Skeletal muscle tissue (tissue), 4 donors: Measurements from ENCODE around the gene TRIM44. TPM values are rescaled to one million over a fixed set of nuclear protein-coding genes. Genes with fewer than 3 reads are reported as not detected.
"Not testable (repeated sequence)": the region's sequence is repeated elsewhere in the genome, so short reads cannot be mapped to it uniquely, and the experiment has no call there.

Experiments used
- H3K27ac ChIP-seq: one replicate; pipeline ENCODE4 v1.7.0; 2013; ENCODE audit warnings: mild to moderate bottlenecking, low read depth, low read length, inconsistent platforms
- H3K27me3 ChIP-seq, 3 donors: one replicate each; pipeline ENCODE4 v1.7.0; 2013; ENCODE audit warnings: low read length in 3 of 3; ENCODE audit not compliant: control insufficient read depth in 3 of 3, insufficient read depth in 3 of 3
- H3K36me3 ChIP-seq, 3 donors: one replicate each; pipeline ENCODE4 v1.7.0; 2013; ENCODE audit warnings: low read length in 3 of 3; ENCODE audit not compliant: control insufficient read depth in 3 of 3, insufficient read depth in 3 of 3
- H3K4me1 ChIP-seq, 3 donors: one replicate each; pipeline ENCODE4 v1.7.0; 2013; ENCODE audit warnings: low read length in 3 of 3, mild to moderate bottlenecking in 3 of 3; ENCODE audit not compliant: control insufficient read depth in 3 of 3, insufficient read depth in 3 of 3
- H3K4me3 ChIP-seq, 3 donors: one replicate each; pipeline ENCODE4 v1.7.0; 2013; ENCODE audit warnings: low read length in 3 of 3
- H3K9ac ChIP-seq, 3 donors: one replicate each; pipeline ENCODE4 v1.7.0; 2013; ENCODE audit warnings: low read length in 3 of 3, mild to moderate bottlenecking in 3 of 3, moderate library complexity in 2 of 3, low read depth in 1 of 3
- H3K9me3 ChIP-seq, 3 donors: one replicate each; pipeline ENCODE4 v1.7.0; 2013; ENCODE audit warnings: low read length in 3 of 3; ENCODE audit not compliant: control insufficient read depth in 3 of 3
- total RNA-seq: library from RNA; depleted of rRNA; stranded (reverse); fragments of >200 nt; gene quantifications from one replicate; pipeline ENCODE4 v1.2.3, GENCODE V29; 2014
- donor health status: Osteomylitis.

TRIM44 gene
- total RNA-seq, 1 donor from 2014 or later: 11.5 TPM

DNA sequence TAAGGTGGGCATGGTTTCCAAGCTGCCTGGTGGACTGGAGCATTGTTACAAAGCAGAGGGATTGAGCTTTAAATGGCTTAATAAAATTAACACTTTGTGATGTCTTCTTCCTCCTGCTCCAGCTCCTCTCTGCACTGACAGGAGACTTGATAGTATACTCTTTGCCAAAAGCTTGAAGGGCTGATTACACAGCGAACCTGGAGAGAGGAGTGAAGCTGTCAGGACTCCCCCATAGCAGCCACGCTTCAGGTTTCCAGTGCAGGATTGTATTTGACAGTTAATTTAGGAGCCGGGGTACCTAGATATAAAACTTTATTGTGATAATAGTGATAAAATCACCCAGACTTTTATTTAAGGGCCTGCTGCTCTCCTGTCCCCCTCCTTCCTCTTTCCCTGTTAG is 50.0 kb downstream of the TRIM44 start:
- Histone ChIP-seq H3K27ac (no peak overlapping the region), H3K9ac (no peak overlapping the region), H3K4me1 (peaks cover 0 to 3% (median 0%) of the 10 kb centered on the region in 3 donors), H3K9me3 (no peaks in the 10 kb centered on the region), H3K36me3 (no peaks in the 10 kb centered on the region), H3K4me3 (no peak overlapping the region), H3K27me3 (no peaks in the 10 kb centered on the region)

GRCh38 chr11:35714882-35715627 is 52.5 kb downstream of the TRIM44 start:
- Histone ChIP-seq H3K27ac (no peak overlapping the region), H3K4me3 (no peak overlapping the region), H3K9me3 (no peaks in the 10 kb centered on the region), H3K36me3 (no peaks in the 10 kb centered on the region), H3K9ac (no peak overlapping the region), H3K4me1 (peaks cover 0 to 3% (median 0%) of the 10 kb centered on the region in 3 donors), H3K27me3 (no peaks in the 10 kb centered on the region)

GRCh38 chr11:35715677-35716076 is 53.1 kb downstream of the TRIM44 start:
- H3K27me3 ChIP-seq, H3K9ac ChIP-seq, H3K4me1 ChIP-seq, H3K36me3 ChIP-seq, H3K27ac ChIP-seq, H3K4me3 ChIP-seq, H3K9me3 ChIP-seq: not testable (repeated sequence)

DNA sequence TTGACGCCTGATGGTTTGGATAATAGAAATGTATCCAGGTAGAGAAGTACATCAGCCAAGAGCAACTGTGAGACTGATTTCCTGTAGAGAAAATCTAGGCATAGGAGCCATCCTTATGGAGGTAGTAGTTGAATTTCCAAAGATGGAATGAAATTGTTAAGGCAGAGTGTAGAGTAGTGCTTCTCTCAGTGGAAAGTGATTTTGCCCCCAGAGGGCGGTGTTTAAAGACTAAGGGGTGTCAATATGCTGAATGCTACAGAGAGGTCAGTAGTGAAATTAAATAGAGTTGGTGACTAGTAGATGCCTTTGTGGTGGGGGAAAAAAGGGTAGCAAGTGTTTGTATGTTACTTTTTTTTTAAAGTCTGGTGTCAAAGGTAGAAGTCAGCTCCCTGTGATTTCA is 54.5 kb downstream of the TRIM44 start:
- no peaks in the 10 kb centered on the region for H3K9me3 ChIP-seq
- H3K9ac ChIP-seq: no peak overlapping the region

DNA sequence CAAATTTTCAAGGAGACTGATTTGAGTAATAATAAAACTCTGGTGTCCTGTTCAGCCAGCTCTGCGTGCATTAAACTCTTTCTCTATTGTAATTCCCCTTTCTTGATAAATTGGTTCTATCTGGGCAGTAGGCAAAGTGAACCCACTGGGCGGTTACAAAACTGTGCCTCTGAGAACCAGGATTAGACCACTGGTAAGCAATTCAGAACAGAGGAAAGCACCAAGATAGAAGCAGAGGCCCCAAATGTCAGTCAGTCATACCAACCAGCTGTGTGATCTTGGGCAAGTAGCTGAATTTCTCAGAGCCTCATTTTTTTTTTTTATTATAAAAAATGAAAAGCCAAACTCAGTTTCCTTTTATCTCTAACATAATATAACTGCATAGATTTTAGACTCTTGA is 54.9 kb downstream of the TRIM44 start:
- H3K27ac ChIP-seq: no peak overlapping the region
- peaks cover 0 to 3% (median 0%) of the 10 kb centered on the region in 3 donors for H3K4me1 ChIP-seq
- no peak overlapping the region for H3K9ac ChIP-seq
- no peaks in the 10 kb centered on the region for H3K36me3 ChIP-seq
- no peak overlapping the region for H3K4me3 ChIP-seq
- no peaks in the 10 kb centered on the region for H3K9me3 ChIP-seq
- no peaks in the 10 kb centered on the region for H3K27me3 ChIP-seq

More for the DNA sequence above, 54.5 kb downstream of the TRIM44 start:
- H3K27ac ChIP-seq: no peak overlapping the region
- H3K4me1 ChIP-seq: peaks cover 0 to 3% (median 0%) of the 10 kb centered on the region in 3 donors
- no peaks in the 10 kb centered on the region for H3K36me3 ChIP-seq
- no peak overlapping the region for H3K4me3 ChIP-seq
- no peaks in the 10 kb centered on the region for H3K27me3 ChIP-seq

DNA sequence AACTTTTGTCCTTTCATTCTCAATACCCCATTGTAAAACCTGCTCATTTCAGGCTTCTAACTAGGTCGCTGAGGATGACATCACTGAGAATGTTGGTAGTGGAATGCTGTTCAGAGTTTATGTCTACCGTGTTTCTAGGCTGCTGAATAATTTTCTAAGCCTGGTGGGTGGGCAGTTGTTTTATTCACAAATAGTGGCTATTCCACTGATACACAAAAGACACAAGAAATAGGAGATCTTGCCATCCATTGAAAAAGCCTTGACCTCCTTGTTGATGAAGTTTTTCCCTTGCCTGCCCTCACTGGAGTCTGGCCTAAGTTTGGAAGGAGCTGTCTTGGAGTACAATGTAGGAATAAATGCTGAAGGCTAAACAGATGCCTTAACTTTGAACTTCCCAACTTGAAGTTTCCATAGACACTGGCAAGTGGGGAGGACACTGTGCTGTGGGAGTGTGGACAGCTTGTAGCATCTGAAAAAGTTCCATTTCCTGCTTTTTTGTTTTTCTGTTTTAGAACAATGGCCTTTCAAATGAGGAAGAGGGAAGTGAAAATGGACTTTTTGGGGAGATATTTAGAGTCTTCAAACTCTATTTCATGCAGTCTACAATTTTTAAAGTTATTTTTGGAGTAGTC is 59.2 kb downstream of the TRIM44 start:
- Histone ChIP-seq H3K27me3 (no peaks in the 10 kb centered on the region), H3K9me3 (no peaks in the 10 kb centered on the region), H3K9ac (no peak overlapping the region), H3K4me1 (no peaks in the 10 kb centered on the region), H3K27ac (peak overlapping the region; percentile 16), H3K4me3 (no peak overlapping the region), H3K36me3 (peaks cover 0 to 5% (median 4%) of the 10 kb centered on the region in 3 donors)

DNA sequence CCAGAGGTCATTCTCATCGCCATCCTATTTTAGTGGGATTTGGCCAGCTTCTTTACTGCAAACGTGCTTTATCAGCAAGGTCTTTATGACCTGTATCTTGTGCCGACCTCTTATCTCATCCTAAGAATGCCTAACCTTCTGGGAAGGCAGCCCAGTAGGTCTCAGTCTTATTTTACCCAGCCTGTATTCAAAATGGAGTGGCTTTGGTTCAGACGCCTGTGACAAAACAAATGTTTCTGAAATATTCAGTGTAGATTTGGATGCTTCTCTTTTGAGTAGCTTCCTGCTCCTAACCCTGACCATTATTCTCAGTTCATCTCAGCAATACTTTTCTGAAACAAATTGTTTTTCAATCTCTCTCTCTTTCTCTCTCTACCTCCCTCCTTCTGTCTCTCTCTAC is 60.1 kb downstream of the TRIM44 start:
- Histone ChIP-seq H3K4me1 (no peaks in the 10 kb centered on the region), H3K36me3 (peaks cover 0 to 5% (median 5%) of the 10 kb centered on the region in 3 donors), H3K9me3 (no peaks in the 10 kb centered on the region), H3K27me3 (no peaks in the 10 kb centered on the region), H3K9ac (no peak overlapping the region), H3K4me3 (no peak overlapping the region), H3K27ac (peak overlapping the region; percentile 16)

DNA sequence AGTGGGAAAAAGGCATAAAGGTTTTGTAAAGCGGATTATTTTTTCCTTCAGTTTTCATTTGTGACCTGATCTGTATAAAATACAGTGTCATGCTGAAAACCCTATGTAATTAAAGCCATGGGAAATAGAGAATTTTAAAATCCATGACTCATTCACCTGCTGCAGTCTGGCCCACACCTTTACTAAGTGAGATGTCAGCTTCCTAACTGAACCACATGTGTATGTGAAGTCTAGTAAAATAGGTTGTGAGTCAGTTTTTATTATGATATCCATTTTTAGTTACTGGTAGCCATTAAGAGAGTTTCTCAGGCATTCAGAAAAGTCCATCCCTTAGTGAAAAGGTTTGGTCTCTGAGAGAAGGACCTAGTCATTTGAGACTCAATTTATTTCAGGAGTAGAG is 60.9 kb downstream of the TRIM44 start:
- Histone ChIP-seq H3K9me3 (no peaks in the 10 kb centered on the region), H3K27ac (no peak overlapping the region), H3K36me3 (peaks cover 0 to 6% (median 5%) of the 10 kb centered on the region in 3 donors), H3K9ac (no peak overlapping the region), H3K27me3 (no peaks in the 10 kb centered on the region), H3K4me1 (no peaks in the 10 kb centered on the region), H3K4me3 (no peak overlapping the region)

DNA sequence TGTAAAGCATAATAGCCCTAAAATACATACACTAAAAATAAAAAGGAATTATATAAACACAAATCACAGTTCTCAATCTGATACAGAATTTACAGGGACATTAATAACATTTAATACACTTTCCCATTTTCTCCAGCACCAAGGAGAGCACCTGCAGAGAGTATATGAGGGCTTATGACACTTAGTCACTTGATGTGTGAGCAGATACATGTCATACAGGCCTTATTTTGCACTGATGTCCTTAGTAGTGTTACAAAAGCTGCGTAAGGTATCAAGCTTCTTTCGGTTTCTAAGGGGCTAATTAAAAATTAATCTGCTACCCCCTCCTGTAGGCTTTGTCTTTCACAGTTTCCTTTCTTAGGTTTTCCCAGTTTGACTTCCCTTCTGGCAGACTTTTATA is 61.3 kb downstream of the TRIM44 start:
- no peak overlapping the region for H3K27ac ChIP-seq
- no peak overlapping the region for H3K9ac ChIP-seq
- H3K27me3 ChIP-seq: no peaks in the 10 kb centered on the region
- no peak overlapping the region for H3K4me3 ChIP-seq
- no peaks in the 10 kb centered on the region for H3K4me1 ChIP-seq
- H3K36me3 ChIP-seq: peaks cover 0 to 6% (median 5%) of the 10 kb centered on the region in 3 donors
- H3K9me3 ChIP-seq: no peaks in the 10 kb centered on the region

- no peak overlapping the region for H3K27ac ChIP-seq
These were observed 63.3 kb downstream of the TRIM44 start for GRCh38 chr11:35725885-35726284.

More at GRCh38 chr11:35725885-35726284, 63.3 kb downstream of the TRIM44 start:
- Histone ChIP-seq H3K36me3 (peaks cover 5 to 6% (median 6%) of the 10 kb centered on the region in 3 donors), H3K9ac (no peak overlapping the region), H3K4me1 (no peaks in the 10 kb centered on the region), H3K27me3 (no peaks in the 10 kb centered on the region), H3K9me3 (no peaks in the 10 kb centered on the region), H3K4me3 (no peak overlapping the region)
